B cell (primary cell): Measurements from ENCODE around the gene TEX19. TPM values are rescaled to one million over a fixed set of nuclear protein-coding genes. Genes with fewer than 3 reads are reported as not detected.

Source experiments
- ATAC-seq: fragments of 200-7000 bp; cut with Tn5 transposase; one replicate; pipeline ENCODE4 v1.10.0; 2021; ENCODE audit warnings: low read depth, mild to moderate bottlenecking, moderate number of reproducible peaks, moderate library complexity
- CTCF ChIA-PET: fragments of 350-600 bp; sonication (Branson Sonifier 250); formaldehyde crosslinking; loops from one replicate; lab custom pipeline; 2021; ENCODE audit warnings: antibody characterized with exemption, inconsistent platforms; lab: Charles Lee
- POLR2A ChIA-PET: fragments of 350-600 bp; sonication (Branson Sonifier 250); formaldehyde crosslinking; loops from one replicate; lab custom pipeline; 2021; ENCODE audit warnings: antibody characterized with exemption; lab: Charles Lee
- DNase-seq: peaks from one replicate; pipeline ENCODE4 v3.0.0; 2013
- H2AFZ ChIP-seq: 2 replicates; pipeline ENCODE4 v1.6.1; 2012; ENCODE audit warnings: mild to moderate bottlenecking, low read depth, low read length; ENCODE audit not compliant: insufficient read depth, poor library complexity, severe bottlenecking
- H3K27ac ChIP-seq, 2 donors: 1 replicate in 1 of 2; 2 replicates in 1 of 2; pipeline ENCODE4 v1.5.1; 2012 to 2013; ENCODE audit warnings: low read length in 2 of 2, mild to moderate bottlenecking in 2 of 2, moderate library complexity in 1 of 2
- H3K27me3 ChIP-seq, 4 experiments: fragments of 200-600 bp in 1 of 4; sonication (generic) in 1 of 4; replicated peaks in 1 of 4; 1 replicate in 2 of 4; 2 replicates in 2 of 4; pipeline versions ENCODE4 v1.6.1 to v1.7.0; 2013 to 2016; ENCODE audit warnings: low read length in 3 of 4, mild to moderate bottlenecking in 2 of 4, mixed read lengths in 1 of 4, moderate library complexity in 1 of 4; ENCODE audit not compliant: insufficient read depth in 4 of 4, control insufficient read depth in 3 of 4; ENCODE audit errors: control extremely low read depth in 1 of 4
- H3K36me3 ChIP-seq, 2 experiments: replicated peaks in 1 of 2; 1 replicate in 1 of 2; 2 replicates in 1 of 2; pipeline versions ENCODE4 v1.6.1 to v1.7.1; 2013; ENCODE audit warnings: low read length in 1 of 2; ENCODE audit not compliant: insufficient read depth in 2 of 2, control insufficient read depth in 1 of 2; ENCODE audit errors: control extremely low read depth in 1 of 2, extremely low read depth in 1 of 2
- H3K4me1 ChIP-seq, 2 donors: fragments of 200-600 bp in 1 of 2; sonication (generic) in 1 of 2; 1 replicate in 1 of 2; 2 replicates in 1 of 2; pipeline versions ENCODE4 v1.5.1 to v1.6.1; 2013 to 2017; ENCODE audit warnings: low read length in 2 of 2; ENCODE audit not compliant: control insufficient read depth in 2 of 2, insufficient read depth in 2 of 2
- H3K4me2 ChIP-seq: replicated peaks from 2 replicates; pipeline ENCODE3; 2012; ENCODE audit warnings: mild to moderate bottlenecking, low read depth, low read length; ENCODE audit not compliant: poor library complexity, severe bottlenecking
- H3K4me3 ChIP-seq, 5 experiments: fragments of 200-600 bp in 1 of 5; sonication (generic) in 1 of 5; 1 replicate in 3 of 5; 2 replicates in 2 of 5; pipeline versions ENCODE4 v1.5.1 to v1.7.0; 2011 to 2016; ENCODE audit warnings: low read length in 4 of 5, mild to moderate bottlenecking in 4 of 5, low read depth in 2 of 5, control low read depth in 1 of 5, moderate library complexity in 1 of 5; ENCODE audit not compliant: insufficient read depth in 1 of 5; ENCODE audit errors: control extremely low read depth in 1 of 5, extremely low read depth in 1 of 5
- H3K79me2 ChIP-seq: fragments of 200-600 bp; sonication (generic); one replicate; pipeline ENCODE4 v1.6.0; 2016; ENCODE audit warnings: low read length; ENCODE audit not compliant: control insufficient read depth, insufficient read depth
- H3K9ac ChIP-seq: fragments of 200-600 bp; sonication (generic); 2 replicates; pipeline ENCODE4 v1.6.1; 2017; ENCODE audit warnings: mild to moderate bottlenecking, low read length, moderate library complexity
- H3K9me3 ChIP-seq, 3 donors: one replicate each; pipeline versions ENCODE4 v1.6.1 to v1.7.1; 2013; ENCODE audit warnings: low read length in 2 of 3; ENCODE audit not compliant: control insufficient read depth in 2 of 3, insufficient read depth in 1 of 3; ENCODE audit errors: control extremely low read depth in 1 of 3
- H4K20me1 ChIP-seq: 2 replicates; pipeline ENCODE4 v1.6.0; 2012; ENCODE audit warnings: mild to moderate bottlenecking, low read length; ENCODE audit not compliant: insufficient read depth, control insufficient read depth, poor library complexity, severe bottlenecking
- H3K27ac Mint-ChIP-seq: one replicate; pipeline ENCODE4 v1.8.0; 2021; ENCODE audit warnings: mixed read lengths
- H3K27me3 Mint-ChIP-seq: one replicate; pipeline ENCODE4 v1.8.0; 2021; ENCODE audit warnings: mixed read lengths
- H3K4me1 Mint-ChIP-seq: one replicate; pipeline ENCODE4 v1.8.0; 2021; ENCODE audit warnings: mixed read lengths
- H3K4me3 Mint-ChIP-seq: one replicate; pipeline ENCODE4 v1.8.0; 2021; ENCODE audit warnings: mixed read lengths
- H3K9me3 Mint-ChIP-seq: one replicate; pipeline ENCODE4 v1.8.0; 2022; ENCODE audit warnings: mixed read lengths; ENCODE audit not compliant: insufficient read depth
- CTCF ChIP-seq: fragments of 200-600 bp; IDR thresholded peaks from one replicate; pipeline ENCODE4 v1.8.0; 2022; ENCODE audit warnings: antibody characterized with exemption, mild to moderate bottlenecking
- EZH2 ChIP-seq: IDR thresholded peaks from 2 replicates; pipeline ENCODE4 v1.6.1; 2012; ENCODE audit warnings: borderline replicate concordance, low read depth, mild to moderate bottlenecking, moderate library complexity, low read length; ENCODE audit not compliant: insufficient read depth, poor library complexity, severe bottlenecking
- WGBS: methylation state at CpG from one replicate; pipeline ENCODE4 v1.1.5; 2013; ENCODE audit warnings: missing lambda C conversion rate; ENCODE audit not compliant: insufficient coverage; 5-methylcytosine and 5-hydroxymethylcytosine counted together
- intact Hi-C: fragments of 100-400 bp; cut with micrococcal nuclease; formaldehyde crosslinking; loops from one replicate; pipeline ENCODE4 v1.10.0; 2022
- polyA plus RNA-seq: library from polyadenylated mRNA; depleted of rRNA; stranded (reverse); fragments of >200 nt; gene quantifications from 2 replicates; pipeline ENCODE4 v1.2.3, GENCODE V29; 2012
- total RNA-seq, 2 donors: library from RNA; stranded (reverse); fragments of 120-200 nt in 1 of 2; gene quantifications; 1 replicate in 1 of 2; 2 replicates in 1 of 2; pipeline versions ENCODE4 v1.2.3 to v1.2.4, GENCODE V29; 2013 to 2022

Gene TEX19
- total and polyA plus RNA-seq, 2 donors (not counting 1 experiment from before 2014, with no cell fraction given): not detected

GRCh38 chr17:82323514-82324234 lies 35.4 kb upstream of the TEX19 start:
- CTCF ChIA-PET: interaction anchor here (1.2 to 6.7 kb wide), 4 partner anchors 23 to 118 kb away, joined by 3 to 68 read pairs (median 39); no protein-coding TSS in a partner anchor

More at GRCh38 chr17:82323514-82324234, 35.4 kb upstream of the TEX19 start:
- H3K4me2 ChIP-seq: no peak overlapping the region
- no peaks in the 10 kb centered on the region for H3K79me2 ChIP-seq
- Mint-ChIP-seq H3K9me3 (no peaks in the 10 kb centered on the region), H3K4me1 (peaks cover 3% of the 10 kb centered on the region), H3K4me3 (no peak overlapping the region), H3K27ac (no peak overlapping the region), H3K27me3 (peaks cover 4% of the 10 kb centered on the region)
- 77% methylated on average over 19 of the region's 21 CpGs for WGBS
- TF ChIP-seq EZH2 (no peak), CTCF (no peak)
- POLR2A ChIA-PET: no interaction called here
- H4K20me1 ChIP-seq: no peaks in the 10 kb centered on the region
- intact Hi-C loops: no loop called here
- H2AFZ ChIP-seq: no peak overlapping the region
- no peak for ATAC-seq
- no peak overlapping the region for H3K4me3 ChIP-seq
- peaks cover 0 to 31% (median 6%) of the 10 kb centered on the region in 4 experiments for H3K27me3 ChIP-seq
- no peak for DNase-seq
- no peaks in the 10 kb centered on the region for H3K36me3 ChIP-seq
- H3K4me1 ChIP-seq: peaks cover 8 to 9% of the 10 kb centered on the region in 2 donors
- peaks cover 0 to 15% (median 0%) of the 10 kb centered on the region in 3 donors for H3K9me3 ChIP-seq
- no peak overlapping the region for H3K9ac ChIP-seq
- no peak overlapping the region for H3K27ac ChIP-seq
